Activated B cell treated with CpG ODN at 0.5 μM for 24 hours (primary cell): ENCODE measurements around the gene PAPLN. TPM values are rescaled to one million over a fixed set of nuclear protein-coding genes. Genes with fewer than 3 reads are reported as not detected.

ENCODE experiments used
- ATAC-seq: fragments of 200-7000 bp; cut with Tn5 transposase; one replicate; pipeline ENCODE4 v1.10.0; 2021; ENCODE audit warnings: low read depth, mild to moderate bottlenecking, moderate library complexity
- CTCF ChIA-PET: fragments of 350-600 bp; sonication (Branson Sonifier 250); formaldehyde crosslinking; loops from one replicate; lab custom pipeline; 2021; ENCODE audit warnings: antibody characterized with exemption; lab: Charles Lee
- POLR2A ChIA-PET: fragments of 350-600 bp; sonication (Branson Sonifier 250); formaldehyde crosslinking; loops from one replicate; lab custom pipeline; 2021; ENCODE audit warnings: antibody characterized with exemption; lab: Charles Lee
- DNase-seq: peaks from one replicate; pipeline ENCODE4 v3.0.0; 2022
- H3K27ac Mint-ChIP-seq: one replicate; pipeline ENCODE4 v1.8.0; 2020; ENCODE audit warnings: mixed read lengths
- H3K27me3 Mint-ChIP-seq: one replicate; pipeline ENCODE4 v1.8.0; 2021; ENCODE audit warnings: mixed read lengths
- H3K36me3 Mint-ChIP-seq: one replicate; pipeline ENCODE4 v1.8.0; 2021; ENCODE audit warnings: low read depth, mixed read lengths
- H3K4me1 Mint-ChIP-seq: one replicate; pipeline ENCODE4 v1.8.0; 2021; ENCODE audit warnings: mixed read lengths
- H3K4me3 Mint-ChIP-seq: one replicate; pipeline ENCODE4 v1.8.0; 2020; ENCODE audit warnings: mild to moderate bottlenecking, mixed read lengths
- H3K9me3 Mint-ChIP-seq: one replicate; pipeline ENCODE4 v1.8.0; 2020; ENCODE audit warnings: mixed read lengths
- intact Hi-C: fragments of 100-400 bp; cut with micrococcal nuclease; formaldehyde crosslinking; loops from one replicate; pipeline ENCODE4 v1.15.1; 2024
- total RNA-seq: library from RNA; stranded (reverse); gene quantifications from 2 replicates; pipeline ENCODE4 v1.2.3, GENCODE V29; 2022
- TF ChIP-seq, protein P1 (sequence below): fragments of 200-600 bp; IDR thresholded peaks from one replicate; pipeline ENCODE4 v1.8.0; 2022; ENCODE audit warnings: antibody characterized with exemption, mild to moderate bottlenecking

The PAPLN gene
- total RNA-seq, 1 donor from 2014 or later: 0.42 TPM

DNA sequence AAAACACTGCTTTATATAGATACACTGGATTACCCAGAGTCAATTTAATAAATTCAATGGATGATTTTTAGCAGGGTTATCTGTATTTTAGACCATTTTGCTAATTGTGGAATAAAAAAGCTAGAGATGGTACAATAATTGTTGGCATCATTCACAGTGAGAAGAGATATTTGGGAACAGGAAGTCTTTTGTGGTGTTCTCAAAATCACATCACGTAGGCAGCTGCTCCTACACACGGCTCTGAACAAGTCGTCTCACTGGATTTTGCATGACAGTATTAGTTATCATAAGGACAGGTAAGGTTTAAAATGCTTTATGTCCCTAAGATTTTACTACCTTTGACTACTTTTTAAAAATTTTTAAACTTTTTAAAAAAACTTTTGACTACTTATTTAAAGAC lies 52.0 kb downstream of the PAPLN start:
- POLR2A ChIA-PET: no interaction called here
- Mint-ChIP-seq H3K36me3 (peaks cover 61% of the 10 kb centered on the region), H3K9me3 (no peaks in the 10 kb centered on the region), H3K4me3 (no peak overlapping the region), H3K27me3 (no peaks in the 10 kb centered on the region), H3K4me1 (peaks cover 4% of the 10 kb centered on the region), H3K27ac (no peak overlapping the region)
- CTCF ChIA-PET: interaction anchor here (1.6 kb wide), 1 partner anchor 183 kb away, joined by 6 read pairs; no protein-coding TSS in a partner anchor
- DNase-seq (no peak), ATAC-seq (no peak)
- intact Hi-C loops: no loop called here
- TF ChIP-seq, protein P1, sequence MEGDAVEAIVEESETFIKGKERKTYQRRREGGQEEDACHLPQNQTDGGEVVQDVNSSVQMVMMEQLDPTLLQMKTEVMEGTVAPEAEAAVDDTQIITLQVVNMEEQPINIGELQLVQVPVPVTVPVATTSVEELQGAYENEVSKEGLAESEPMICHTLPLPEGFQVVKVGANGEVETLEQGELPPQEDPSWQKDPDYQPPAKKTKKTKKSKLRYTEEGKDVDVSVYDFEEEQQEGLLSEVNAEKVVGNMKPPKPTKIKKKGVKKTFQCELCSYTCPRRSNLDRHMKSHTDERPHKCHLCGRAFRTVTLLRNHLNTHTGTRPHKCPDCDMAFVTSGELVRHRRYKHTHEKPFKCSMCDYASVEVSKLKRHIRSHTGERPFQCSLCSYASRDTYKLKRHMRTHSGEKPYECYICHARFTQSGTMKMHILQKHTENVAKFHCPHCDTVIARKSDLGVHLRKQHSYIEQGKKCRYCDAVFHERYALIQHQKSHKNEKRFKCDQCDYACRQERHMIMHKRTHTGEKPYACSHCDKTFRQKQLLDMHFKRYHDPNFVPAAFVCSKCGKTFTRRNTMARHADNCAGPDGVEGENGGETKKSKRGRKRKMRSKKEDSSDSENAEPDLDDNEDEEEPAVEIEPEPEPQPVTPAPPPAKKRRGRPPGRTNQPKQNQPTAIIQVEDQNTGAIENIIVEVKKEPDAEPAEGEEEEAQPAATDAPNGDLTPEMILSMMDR: no peak

DNA sequence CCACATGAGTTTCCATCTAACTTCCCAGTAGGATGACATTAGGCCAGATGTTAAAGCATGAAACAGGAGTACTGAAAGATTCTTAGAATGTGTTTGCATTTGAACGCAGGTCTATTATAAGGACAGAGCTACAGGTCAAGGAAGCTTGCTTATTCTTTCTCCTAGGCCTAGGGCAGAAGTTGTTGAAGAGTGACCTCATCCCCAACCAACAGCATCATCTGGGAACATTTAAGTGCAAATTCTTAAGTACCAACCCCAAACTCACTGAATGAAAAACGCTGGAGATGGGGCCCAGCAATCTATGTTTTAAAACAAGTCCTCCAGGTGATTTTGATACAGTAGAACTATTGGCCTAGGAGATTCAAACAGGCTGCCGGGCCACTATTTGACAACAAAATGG lies 52.4 kb downstream of the PAPLN start:
- peaks cover 58% of the 10 kb centered on the region for H3K36me3 Mint-ChIP-seq
- TF ChIP-seq, protein P1: no peak
- H3K9me3 Mint-ChIP-seq: no peaks in the 10 kb centered on the region
- intact Hi-C loops: no loop called here
- POLR2A ChIA-PET: no interaction called here
- DNase-seq (no peak), ATAC-seq (no peak)
- H3K27me3 Mint-ChIP-seq: no peaks in the 10 kb centered on the region
- H3K4me1 Mint-ChIP-seq: peaks cover 4% of the 10 kb centered on the region
- no peak overlapping the region for H3K4me3 Mint-ChIP-seq
- H3K27ac Mint-ChIP-seq: no peak overlapping the region
- CTCF ChIA-PET: interaction anchor here (0.6 to 1.6 kb wide), 3 partner anchors 45 to 182 kb away, joined by 3 to 6 read pairs (median 3); no protein-coding TSS in a partner anchor

DNA sequence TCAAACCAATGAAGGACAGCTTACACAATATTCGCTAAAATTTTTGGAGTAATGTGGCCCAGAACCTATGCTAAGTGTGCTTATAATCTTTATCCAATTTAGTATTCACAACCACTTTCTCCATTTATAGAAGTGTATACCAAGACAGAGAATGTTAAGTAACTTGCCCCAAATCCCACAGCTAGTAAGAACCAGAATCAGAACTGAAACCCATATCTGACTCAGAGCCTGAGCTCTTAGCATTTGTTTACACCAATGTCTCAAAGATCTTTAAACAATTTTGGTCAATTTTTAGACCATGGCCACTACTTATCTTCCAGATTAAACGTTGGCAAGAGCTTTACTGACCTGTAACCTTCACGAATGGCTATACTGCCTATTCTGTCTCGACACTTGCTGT lies 53.0 kb downstream of the PAPLN start:
- peak overlapping the region; percentile 14 for H3K27ac Mint-ChIP-seq
- TF ChIP-seq, protein P1: no peak
- no peaks in the 10 kb centered on the region for H3K27me3 Mint-ChIP-seq
- no peak for ATAC-seq
- H3K4me1 Mint-ChIP-seq: peaks cover 4% of the 10 kb centered on the region
- peaks cover 55% of the 10 kb centered on the region for H3K36me3 Mint-ChIP-seq
- POLR2A ChIA-PET: no interaction called here
- intact Hi-C loops: no loop called here
- DNase-seq: no peak
- no peak overlapping the region for H3K4me3 Mint-ChIP-seq
- CTCF ChIA-PET: interaction anchor here (0.6 to 1.6 kb wide), 3 partner anchors 45 to 182 kb away, joined by 3 to 6 read pairs (median 3); no protein-coding TSS in a partner anchor
- no peaks in the 10 kb centered on the region for H3K9me3 Mint-ChIP-seq

DNA sequence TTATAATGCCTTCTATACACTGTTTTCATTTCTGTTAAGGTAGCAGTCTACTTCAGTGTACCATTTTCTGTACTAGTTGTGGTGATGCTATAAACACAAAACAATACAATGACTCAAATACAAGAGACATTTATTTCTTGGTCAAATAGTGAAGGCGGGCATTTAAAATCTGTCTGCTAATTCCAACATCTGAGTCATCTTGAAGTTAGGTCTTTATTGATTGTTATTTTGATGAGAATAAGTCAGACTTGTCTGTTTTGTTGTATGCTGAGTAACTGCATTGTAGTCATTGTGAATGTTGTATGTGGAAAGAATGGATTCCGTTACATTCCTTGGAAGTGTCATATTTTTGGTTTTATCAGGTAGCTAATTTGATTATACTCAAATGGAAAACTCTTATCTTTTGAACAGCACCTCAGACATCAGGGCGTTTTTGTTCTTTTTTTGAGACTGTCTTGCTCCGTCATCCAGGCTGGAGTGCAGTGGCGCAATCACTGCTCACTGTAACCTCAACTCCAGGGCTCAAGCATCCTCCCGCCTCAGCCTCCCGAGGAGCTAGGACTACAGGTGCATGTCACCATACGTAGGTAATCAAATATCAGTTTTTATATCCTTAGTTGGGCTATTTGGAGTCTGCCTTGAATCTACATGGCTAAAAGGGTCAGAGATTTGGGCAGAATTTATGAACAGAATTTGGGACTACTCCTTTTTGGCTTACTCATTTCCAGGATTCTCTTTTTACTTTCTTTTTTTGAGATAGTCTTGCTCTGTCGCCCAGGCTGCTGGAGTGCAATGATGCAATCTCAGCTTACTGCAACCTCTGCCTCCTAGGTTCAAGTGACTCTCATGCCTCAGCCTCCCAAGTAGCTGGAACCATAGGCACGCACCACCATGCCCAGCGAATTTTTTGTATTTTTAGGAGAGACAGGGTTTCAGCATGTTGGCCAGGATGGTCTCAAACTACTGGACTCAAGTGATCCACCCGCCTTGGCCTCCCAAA lies 56.8 kb downstream of the PAPLN start:
- H3K9me3 Mint-ChIP-seq: no peaks in the 10 kb centered on the region
- DNase-seq (no peak), ATAC-seq (no peak)
- H3K27ac Mint-ChIP-seq: no peak overlapping the region
- peaks cover 4% of the 10 kb centered on the region for H3K4me1 Mint-ChIP-seq
- TF ChIP-seq, protein P1: no peak
- H3K36me3 Mint-ChIP-seq: peaks cover 35% of the 10 kb centered on the region
- H3K27me3 Mint-ChIP-seq: no peaks in the 10 kb centered on the region
- no peak overlapping the region for H3K4me3 Mint-ChIP-seq
- POLR2A ChIA-PET: interaction anchor here (0.7 to 1.4 kb wide), 3 partner anchors 13 to 196 kb away, joined by 6 to 18 read pairs (median 8); partner anchors contain the start of gene RIOX1
- intact Hi-C loops: no loop called here
- CTCF ChIA-PET: interaction anchor here (1.0 to 3.3 kb wide), 19 partner anchors 10 to 339 kb away, joined by 3 to 205 read pairs (median 5); partner anchors contain the start of genes NUMB and RIOX1
